GM04504 (cell line): ENCODE measurements around the gene MINDY3.
A peak's percentile ranks its signal among the peaks of the same experiment; 100 is the strongest.
"Not testable (repeated sequence)": the region's sequence is repeated elsewhere in the genome, so short reads cannot be mapped to it uniquely, and the experiment has no call there.

ENCODE experiments used
- DNase-seq: peaks from one replicate; pipeline ENCODE4 v3.0.0-alpha.2; 2012; ENCODE audit warnings: low read depth

Gene MINDY3

DNA sequence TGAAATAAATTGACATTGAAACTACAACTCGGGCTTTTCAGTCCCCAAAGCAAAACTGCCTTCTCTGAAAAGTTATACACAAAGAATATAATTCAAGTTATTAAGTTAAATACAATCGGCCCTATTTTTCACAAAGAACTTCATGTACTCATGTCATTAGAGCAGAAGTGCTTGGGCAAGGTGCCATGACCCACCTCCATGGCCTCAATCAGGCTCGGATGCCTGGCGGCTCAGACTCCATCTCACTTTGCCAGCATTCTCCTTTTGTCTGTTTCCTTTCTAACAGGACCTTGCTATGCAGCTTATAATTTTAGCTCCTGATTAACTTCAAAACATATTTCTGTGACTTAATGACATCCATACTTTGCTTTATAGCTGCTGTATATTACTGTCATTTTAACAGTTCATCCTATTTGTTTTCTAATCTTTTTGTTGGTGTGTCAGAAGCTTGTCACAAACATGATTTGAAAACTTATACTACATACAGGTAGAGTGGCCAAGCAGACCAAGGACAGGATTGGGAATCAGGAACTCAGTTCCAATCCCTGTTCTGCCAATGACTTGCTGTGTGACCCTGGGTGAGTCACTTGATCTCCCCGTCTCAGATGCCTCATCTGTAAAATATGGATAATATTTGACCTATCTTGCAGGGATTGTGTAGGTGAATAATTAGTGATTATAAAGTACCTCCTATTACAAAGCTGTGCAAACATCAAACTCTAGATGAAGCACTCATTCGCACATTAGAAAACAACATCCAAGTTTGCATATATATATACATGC lies 79.8 kb downstream of the MINDY3 start:
- no peak for DNase-seq

DNA sequence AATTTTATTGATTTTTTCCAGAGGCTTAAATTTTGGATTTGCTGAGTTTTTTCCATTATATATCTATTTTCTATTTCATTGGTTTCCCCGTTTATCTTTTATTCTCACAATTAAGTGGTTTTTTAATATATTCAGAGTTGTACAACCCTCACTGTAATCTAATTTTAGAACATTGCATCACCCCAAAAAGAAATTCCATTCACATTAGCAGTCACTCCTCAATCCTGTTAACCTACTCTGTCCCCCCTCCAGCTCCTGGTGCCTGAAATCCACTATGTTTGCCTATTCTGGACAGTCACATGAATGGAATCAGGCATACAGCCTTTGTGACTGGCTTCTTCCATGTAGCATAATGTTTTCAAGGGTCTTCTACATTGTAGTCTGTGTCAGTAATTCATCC lies 84.8 kb downstream of the MINDY3 start:
- DNase-seq, result no peak

DNA sequence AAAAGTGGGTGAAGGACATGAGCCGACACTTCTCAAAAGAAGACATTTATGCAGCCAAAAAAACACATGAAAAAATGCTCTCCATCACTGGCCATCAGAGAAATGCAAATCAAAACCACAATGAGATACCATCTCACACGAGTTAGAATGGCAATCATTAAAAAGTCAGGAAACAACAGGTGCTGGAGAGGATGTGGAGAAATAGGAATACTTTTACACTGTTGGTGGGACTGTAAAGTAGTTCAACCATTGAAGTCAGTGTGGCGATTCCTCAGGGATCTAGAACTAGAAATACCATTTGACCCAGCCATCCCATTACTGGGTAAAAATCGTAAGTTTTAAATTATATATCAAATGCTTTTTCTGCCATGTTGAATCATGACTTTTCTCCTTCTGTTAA lies 85.8 kb downstream of the MINDY3 start:
- DNase-seq, result not testable (repeated sequence)

DNA sequence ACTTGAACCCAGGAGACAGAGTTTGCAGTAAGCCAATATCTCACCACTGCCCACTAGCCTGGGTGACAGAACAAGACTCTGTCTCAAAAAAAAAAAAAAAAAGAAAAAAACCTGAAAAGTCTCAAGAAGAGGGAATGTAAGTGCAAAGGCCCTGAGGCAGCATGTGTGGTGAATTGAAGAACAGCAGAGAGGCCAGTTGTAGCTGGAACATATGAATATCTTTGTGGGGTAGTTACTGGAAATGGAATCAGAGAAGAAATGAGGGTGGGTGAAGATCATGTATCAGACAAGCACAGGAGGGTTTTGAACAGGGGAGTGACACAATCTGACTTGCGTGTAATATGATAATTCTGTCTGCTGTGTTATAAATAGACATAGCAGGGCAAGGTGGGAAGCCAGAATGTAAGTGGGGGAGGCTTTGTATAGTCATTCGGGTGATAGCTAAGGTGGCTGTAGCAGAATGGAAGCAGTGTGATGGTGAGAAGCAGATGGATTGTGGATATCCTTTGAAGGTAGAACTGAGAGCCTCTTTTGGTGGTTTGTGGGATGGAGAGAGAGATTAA lies 95.3 kb downstream of the MINDY3 start:
- no peak for DNase-seq

DNA sequence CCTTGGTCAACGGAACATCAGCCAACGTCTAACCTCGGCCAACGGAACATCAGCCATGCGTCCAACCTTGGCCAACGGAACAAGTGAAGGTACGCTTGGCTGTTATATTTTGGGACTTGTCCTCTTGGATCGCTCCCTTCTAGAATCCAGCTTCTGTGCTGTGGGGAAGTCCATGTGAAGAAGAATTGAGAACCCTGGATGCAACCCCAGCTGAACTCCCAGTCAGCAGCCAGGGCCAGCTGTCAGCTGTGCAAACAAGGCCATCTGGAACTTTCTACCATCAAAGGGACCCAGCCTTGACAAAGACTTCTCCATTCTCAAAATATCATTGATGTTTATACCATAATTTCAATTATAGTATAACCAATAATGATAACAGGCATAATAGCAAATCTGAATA lies 97.3 kb downstream of the MINDY3 start:
- no peak for DNase-seq

DNA sequence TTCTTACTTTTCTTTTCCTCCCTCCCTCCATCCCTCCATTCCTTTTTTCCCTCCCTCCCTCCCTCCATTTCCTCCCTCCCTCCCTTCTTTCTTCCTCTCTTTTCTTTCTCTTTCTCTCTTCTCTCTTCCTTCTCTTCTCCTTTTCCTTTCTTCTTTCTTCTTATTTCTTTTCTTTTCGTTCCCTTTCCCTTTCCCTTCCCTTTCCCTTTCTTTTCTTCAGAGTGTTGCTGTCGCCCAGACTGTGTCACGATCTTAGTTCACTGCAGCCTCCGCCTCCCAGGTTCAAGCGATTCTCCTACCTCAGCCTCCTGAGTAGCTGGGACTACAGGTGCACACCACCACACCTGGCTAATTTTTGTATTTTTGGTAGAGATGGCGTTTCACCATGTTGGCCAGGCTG lies 98.1 kb downstream of the MINDY3 start:
- not testable (repeated sequence) for DNase-seq

DNA sequence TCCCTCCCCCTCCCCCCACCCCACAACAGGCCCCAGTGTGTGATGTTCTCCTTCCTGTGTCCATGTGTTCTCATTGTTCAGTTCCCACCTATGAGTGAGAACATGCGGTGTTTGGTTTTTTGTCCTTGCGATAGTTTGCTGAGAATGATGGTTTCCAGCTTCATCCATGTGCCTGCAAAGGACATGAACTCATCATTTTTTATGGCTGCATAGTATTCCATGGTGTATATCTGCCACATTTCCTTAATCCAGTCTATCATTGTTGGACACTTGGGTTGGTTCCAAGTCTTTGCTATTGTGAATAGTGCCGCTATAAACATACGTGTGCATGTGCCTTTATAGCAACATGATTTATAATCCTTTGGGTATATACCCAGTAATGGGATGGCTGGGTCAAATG lies 99.1 kb downstream of the MINDY3 start:
- not testable (repeated sequence) for DNase-seq

DNA sequence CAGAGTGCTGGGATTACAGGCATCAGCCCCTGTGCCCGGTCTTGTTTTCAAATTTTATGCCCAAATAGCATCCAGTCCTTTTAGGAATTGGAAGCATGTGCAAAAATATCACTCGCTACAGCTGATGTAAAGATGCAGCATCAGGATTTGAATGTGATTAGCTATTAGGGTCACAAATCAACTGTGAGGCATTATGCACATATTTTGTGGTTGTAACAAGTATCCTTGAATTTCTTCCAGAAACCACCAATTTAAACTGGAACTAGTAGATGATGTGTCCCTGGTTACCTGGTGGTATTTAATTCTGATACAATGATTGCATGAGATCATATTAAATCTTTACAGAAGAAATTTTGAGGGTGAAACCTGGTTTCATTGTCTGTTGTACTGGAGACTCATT lies 99.6 kb downstream of the MINDY3 start:
- DNase-seq, result no peak

DNA sequence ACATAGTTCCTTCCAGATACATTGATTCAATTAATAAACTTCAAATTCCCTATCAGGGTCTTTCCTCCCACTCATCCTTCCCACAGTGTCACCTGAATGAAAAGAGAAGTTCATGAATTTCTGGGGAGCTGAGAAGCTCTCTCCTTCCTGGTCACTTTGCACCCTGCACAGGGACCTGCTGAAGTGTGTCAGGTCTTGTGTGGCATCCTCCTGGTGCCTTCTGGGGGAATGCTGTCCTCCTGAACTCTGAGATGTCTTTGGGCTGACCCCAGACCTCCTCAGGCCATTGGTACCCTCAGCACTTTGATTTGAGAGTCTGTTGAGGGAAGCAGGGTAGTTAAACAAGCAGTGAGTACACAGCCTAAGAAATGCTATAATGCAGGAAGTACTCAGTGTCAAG lies 101.0 kb downstream of the MINDY3 start:
- DNase-seq, result no peak

DNA sequence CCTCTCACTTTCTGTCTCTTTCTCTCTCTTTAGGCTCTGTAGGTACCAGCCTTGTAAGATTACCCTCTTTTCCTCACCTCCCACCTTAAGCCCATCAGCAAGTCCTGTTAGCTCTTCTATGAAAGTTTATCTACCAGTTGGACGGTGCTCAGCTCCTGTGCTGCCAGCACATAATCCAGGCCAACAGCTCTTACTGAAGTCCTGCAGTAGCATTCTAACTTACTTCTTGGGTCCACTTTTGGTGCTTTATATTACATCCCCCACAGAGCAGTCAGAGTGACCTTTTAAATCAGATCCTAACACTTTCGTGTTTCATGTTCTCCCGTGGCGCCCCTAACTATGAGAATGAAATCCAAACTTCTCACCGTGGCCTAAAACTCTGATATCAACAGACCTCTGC lies 101.7 kb downstream of the MINDY3 start:
- no peak for DNase-seq

DNA sequence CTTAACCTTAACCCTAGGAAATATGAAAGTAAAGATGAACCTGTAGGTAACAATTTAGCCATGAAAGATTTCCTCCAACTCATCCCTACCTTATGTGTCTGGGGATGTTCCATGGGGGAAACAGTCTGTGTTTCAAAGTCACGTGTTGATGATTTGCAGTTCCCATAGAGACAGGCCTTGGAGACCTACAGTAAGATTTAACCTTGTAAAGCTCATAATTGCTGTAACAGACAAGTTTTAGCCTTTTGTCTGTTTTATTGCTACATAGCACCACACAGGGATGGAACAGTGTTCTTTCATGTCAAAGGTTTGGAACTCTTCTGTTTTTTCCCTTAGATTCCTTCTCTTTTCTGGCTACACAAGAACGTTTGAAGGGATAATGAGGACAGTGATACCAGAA lies 105.4 kb downstream of the MINDY3 start:
- DNase-seq, result no peak

DNA sequence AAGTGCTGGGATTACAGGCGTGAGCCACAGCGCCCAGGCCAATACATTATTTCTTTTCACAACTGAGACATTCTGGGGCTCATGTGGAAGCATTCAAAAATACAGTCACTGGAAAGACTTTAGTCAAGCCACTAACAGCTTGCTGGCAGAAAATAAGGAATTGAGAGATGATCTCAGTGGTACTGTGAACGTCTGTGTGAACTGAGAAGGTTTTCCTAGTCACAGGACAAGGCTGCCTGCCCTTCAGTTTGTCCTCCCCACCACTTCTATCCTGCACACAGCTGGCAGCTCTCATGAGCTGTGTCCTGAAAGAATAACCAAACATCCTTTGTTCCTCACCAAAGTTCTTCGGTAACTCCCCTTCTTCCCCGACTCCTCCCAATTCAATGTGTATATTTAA lies 109.3 kb downstream of the MINDY3 start:
- DNase-seq, result no peak

DNA sequence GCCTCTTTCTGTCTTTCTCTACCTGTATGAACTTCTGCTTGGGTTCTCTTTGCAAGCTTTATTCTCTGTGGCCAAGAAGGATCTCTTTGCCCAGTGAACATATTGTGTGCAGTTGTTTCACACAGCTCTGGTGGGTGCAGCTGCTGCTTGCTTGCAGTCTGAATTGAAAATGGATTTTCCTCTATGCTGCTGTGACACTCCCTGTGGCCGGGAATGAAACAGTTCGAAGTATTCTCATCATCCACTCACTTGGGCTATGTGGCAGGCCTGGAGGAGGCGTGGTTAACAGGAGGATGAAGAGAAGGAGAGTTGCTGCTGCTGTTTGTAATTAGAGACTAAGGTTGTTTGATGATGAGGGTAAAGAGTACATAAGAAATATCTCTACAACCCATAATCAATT lies 112.2 kb downstream of the MINDY3 start:
- no peak for DNase-seq

DNA sequence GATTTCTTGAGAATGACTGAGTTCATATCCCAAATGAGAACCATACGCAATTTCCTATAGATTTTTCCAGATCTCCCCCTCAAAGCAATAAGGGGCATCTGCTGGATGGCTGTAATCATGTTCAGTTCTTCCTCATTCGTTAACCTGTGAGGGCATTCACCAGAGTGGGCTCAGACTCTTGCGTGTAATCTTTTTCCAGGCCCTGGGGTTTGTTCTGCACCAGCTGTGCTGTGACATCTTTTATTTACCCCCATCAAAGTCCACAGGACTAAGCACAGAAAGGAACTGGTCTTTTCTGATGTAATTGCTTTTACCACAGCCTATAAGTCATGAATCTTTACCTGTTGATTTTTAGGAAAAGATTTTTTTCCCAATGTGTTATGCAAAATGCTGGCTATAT lies 112.7 kb downstream of the MINDY3 start:
- DNase-seq, result no peak

DNA sequence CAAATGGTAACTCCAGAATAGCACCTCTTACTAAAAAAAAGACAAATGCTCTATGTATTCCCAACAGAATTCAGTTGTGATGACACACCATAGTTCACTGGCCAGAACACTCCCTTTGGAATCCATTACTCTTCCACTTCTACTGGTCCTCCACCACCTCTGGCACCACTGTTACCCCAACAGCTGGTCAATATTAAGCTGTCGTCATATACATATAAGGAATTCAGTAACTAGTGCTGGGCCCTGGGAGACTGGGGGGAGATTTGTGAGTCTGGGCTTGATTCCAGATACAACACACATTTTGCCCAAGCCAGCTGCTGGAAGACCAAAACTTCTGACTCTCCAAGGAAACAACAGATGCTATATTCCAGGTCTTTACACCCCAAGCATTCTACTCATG lies 114.6 kb downstream of the MINDY3 start:
- peak; percentile 28 for DNase-seq

DNA sequence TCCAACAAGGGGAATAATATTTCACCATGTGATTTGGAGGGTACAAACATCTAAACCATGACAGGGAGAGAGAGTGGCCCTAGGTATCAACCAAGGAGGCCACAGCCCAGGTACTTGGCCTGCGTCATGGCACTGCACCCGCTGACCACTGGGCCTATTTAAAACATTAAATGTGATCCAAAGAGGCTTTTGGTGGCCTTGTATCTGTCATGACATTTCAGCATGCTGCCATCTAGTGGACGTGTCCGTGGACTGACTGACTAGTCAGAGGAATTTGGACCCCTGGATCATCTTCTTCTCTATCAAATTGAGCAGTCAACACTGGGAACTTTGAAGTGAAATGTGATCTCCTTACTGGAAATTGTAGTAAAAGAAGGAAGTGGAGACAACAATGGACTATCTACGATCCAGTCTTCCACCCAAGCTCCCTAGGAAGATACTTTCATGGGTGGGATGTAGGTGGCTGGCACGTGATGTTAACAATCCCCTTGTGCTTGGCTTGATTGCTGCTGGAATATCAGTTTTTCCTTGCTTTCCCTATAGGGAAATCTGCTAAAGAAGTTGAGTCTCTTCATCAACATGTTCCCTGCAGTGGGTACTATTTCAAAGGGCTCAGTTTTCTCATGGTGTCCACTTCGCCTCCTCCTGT lies 116.0 kb downstream of the MINDY3 start:
- no peak for DNase-seq

DNA sequence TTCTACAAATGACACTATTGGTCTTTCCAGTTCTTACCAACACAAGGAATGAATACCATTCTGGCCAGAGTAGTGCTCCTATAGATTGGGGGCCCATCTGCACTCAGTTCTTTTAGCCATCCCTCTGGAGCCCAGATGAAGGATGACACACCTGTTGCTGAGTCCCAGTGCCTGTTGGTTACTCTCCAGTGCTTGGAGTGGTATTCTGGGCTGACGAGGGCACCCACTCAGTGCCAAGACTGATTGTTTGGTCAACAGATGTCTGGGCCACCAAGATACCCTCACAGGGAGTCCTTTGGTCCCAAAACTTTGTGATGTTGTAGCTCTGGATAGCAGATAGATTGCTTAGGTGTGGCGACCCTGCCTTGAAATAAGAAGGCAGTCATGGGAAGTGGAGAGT lies 116.9 kb downstream of the MINDY3 start:
- no peak for DNase-seq

DNA sequence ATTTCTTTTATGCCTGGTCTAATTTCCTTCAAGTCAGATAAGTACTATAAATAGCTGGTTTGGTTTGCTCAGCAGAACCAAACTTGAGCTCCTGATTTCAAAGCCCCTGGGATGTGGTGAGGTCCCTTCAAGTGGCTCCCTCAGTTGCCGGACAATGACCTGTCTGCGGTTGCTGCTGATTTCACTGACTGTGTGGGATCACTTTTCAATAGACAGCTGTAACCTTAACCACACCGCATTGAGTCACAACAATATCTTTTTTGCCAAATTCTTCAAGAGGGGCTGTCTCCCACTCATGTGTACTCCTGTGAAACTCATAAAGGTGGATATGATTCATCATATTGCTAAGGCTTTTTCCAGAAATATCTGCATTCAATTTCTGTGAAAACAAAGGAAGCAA lies 117.5 kb downstream of the MINDY3 start:
- DNase-seq, result no peak

DNA sequence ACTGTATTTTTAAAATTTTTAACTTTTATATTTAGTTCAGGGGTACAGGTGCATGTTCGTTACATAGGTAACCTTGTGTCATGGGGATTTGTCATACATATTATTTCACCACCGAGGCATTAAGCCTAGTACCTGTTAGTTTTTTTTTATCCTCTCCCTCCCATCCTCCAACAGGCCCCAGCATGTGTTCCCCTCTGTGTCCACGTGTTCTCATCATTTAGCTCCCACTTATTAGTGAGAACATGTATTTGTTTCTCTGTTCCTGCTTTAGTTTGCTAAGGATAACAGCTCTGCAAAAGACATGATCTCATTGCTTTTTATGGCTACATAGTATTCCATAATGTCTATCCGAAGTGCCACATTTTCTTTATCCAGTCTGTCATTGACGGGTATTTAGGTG lies 118.2 kb downstream of the MINDY3 start:
- DNase-seq, result no peak

DNA sequence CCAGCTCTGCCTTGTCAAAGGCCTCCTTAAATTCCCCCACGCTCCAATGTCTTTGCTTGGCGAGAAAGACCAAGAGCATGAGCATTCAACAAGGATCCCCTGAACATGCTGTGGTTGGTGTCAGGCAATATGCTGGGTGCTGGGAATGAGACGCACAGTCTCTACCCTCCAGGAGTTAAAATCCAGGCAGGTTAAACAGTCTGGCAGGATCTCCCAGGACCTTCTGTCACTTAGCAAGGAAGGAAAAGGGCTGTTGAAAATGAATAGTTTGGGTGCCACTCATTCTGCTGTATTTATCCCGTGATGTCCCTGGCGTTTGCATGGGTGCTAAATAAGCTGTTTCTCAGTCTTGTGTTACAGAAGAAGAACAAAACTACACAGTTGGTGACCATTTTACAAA lies 118.7 kb downstream of the MINDY3 start:
- no peak for DNase-seq

DNA sequence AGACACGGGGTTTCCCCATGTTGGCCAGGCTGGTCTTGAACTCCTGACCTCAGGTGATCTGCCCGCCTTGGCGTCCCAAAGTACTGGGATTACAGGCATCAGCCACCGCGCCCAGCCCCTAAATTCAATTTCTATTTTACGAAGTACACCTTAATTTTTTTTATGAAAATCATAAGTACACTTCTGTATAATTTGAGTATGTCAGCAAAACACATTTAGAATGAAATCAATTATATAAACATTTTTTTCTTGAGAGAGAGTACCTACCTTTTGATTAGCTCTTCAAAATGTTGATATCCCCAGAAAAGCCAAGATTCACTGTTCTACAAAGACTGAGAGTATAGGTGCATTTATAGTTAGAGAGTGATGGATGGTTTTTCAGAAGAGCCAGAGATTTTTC lies 120.0 kb downstream of the MINDY3 start:
- DNase-seq, result no peak

DNA sequence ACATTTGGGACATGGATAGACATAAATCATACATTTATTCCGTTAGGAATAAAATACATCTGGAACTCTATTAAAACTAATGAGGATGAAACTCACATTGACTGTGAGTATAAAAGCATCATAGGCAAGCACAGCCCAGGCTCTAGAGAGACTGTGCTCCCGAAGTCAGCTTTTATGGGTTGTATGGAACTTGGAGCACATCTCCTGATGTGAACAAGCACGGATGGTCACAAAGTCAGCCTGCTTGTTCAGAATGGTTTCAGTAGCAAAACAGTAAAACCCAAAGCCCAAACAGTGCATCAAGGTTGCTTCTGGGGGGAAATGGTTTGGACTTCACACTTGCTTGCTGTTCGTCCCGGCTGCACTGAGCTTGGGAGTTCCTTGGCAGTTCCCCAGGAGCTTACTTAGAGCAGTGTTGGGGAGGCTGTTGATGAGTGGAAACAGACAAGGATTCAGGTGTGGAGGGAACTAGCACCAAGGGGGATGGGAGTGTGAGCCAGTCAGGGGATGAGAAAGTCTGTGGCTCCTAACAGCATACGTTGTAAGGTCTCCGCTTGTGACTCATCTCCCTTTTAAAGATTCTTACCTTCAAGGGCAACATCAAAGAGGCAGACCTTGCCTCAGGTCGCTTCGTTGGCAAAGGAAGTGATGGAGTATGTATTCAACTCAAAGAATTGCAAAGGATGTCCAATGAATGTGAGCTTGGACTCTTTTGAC lies 120.9 kb downstream of the MINDY3 start:
- no peak for DNase-seq
